K562 (cell line): ENCODE measurements around the gene LRRC3C. TPM values are rescaled to one million over a fixed set of nuclear protein-coding genes. Genes with fewer than 3 reads are reported as not detected.

ENCODE experiments used
- ATAC-seq: fragments of 200-7000 bp; cut with Tn5 transposase; 3 replicates; pipeline ENCODE4 v1.9.1; 2020; ENCODE audit warnings: moderate library complexity
- BruUV-seq: library from RNA; stranded (reverse); fragments of 400-500 nt; replicated peaks from 2 replicates; lab custom pipeline; 2021; lab: Mats Ljungman, UMichigan
- CTCF ChIA-PET: fragments of 300-600 bp; formaldehyde crosslinking; extraction: SDS; loops from one replicate; lab custom pipeline; 2021; ENCODE audit warnings: low intra/inter-chr PET ratio; lab: Yijun Ruan, JAX
- POLR2A ChIA-PET: fragments of 300-600, 350-650 bp; sonication (Branson Sonifier 250); formaldehyde crosslinking; extraction: SDS; loops from one replicate; lab custom pipeline; 2021; ENCODE audit warnings: antibody characterized with exemption, inconsistent platforms; lab: Yijun Ruan, JAX
- DNase-seq, 4 experiments: peaks; one replicate each; pipeline versions ENCODE4 v3.0.0 to v3.0.0-alpha.2; 2011 to 2018; ENCODE audit warnings: low spot score in 3 of 4, mixed read lengths in 3 of 4; ENCODE audit errors: extremely low read depth in 1 of 4
- FAIRE-seq: peaks from 2 replicates; lab custom pipeline; 2011; peaks lifted over from hg19 to GRCh38; lab: Jason Lieb, UNC
- H2AFZ ChIP-seq: 2 replicates; pipeline ENCODE4 v1.6.0; 2011; ENCODE audit warnings: low read depth, low read length, control low read depth, inconsistent platforms
- H3K27ac ChIP-seq: fragments of 200-600 bp; 3 replicates; pipeline ENCODE4 v1.8.0; 2011; ENCODE audit warnings: low read depth, mild to moderate bottlenecking, control low read depth, inconsistent platforms, low read length, moderate library complexity, mixed read lengths; ENCODE audit errors: extremely low read depth
- H3K27me3 ChIP-seq, 2 experiments: fragments of 300-600 bp in 1 of 2; 2 replicates in 1 of 2; 3 replicates in 1 of 2; pipeline versions ENCODE4 v1.6.0 to v1.8.0; 2011; ENCODE audit warnings: inconsistent platforms in 2 of 2, low read length in 2 of 2, mild to moderate bottlenecking in 1 of 2, mixed read lengths in 1 of 2, moderate library complexity in 1 of 2; ENCODE audit not compliant: control insufficient read depth in 2 of 2, insufficient read depth in 2 of 2
- H3K36me3 ChIP-seq: fragments of 300-600 bp; 3 replicates; pipeline ENCODE4 v1.8.0; 2011; ENCODE audit warnings: mild to moderate bottlenecking, low read length, inconsistent platforms; ENCODE audit not compliant: control insufficient read depth, insufficient read depth
- H3K4me1 ChIP-seq, 2 experiments: fragments of 200-600 bp in 1 of 2; replicated peaks in 1 of 2; 2 replicates in 1 of 2; 3 replicates in 1 of 2; pipeline versions ENCODE4 v1.5.1 to v1.8.0; 2011; ENCODE audit warnings: inconsistent platforms in 2 of 2, low read length in 2 of 2, mild to moderate bottlenecking in 1 of 2, mixed read lengths in 1 of 2, moderate library complexity in 1 of 2; ENCODE audit not compliant: control insufficient read depth in 2 of 2, insufficient read depth in 2 of 2
- H3K4me2 ChIP-seq: 2 replicates; pipeline ENCODE4 v1.6.1; 2011; ENCODE audit warnings: low read length, control low read depth, inconsistent platforms, mixed read lengths; ENCODE audit not compliant: insufficient read depth
- H3K4me3 ChIP-seq: fragments of 200-600 bp; sonication (generic), shearing (Covaris generic); 2 replicates; pipeline ENCODE4 v1.5.1; 2016; ENCODE audit warnings: control low read depth, inconsistent platforms
- H3K79me2 ChIP-seq: fragments of 200-600 bp; 3 replicates; pipeline ENCODE4 v1.8.0; 2011; ENCODE audit warnings: low read length, inconsistent platforms; ENCODE audit not compliant: control insufficient read depth, insufficient read depth
- H3K9ac ChIP-seq, 2 experiments: 2 replicates each; pipeline versions ENCODE4 v1.6.0 to v1.6.1; 2011; ENCODE audit warnings: low read depth in 2 of 2, low read length in 2 of 2, control low read depth in 1 of 2, inconsistent platforms in 1 of 2, mild to moderate bottlenecking in 1 of 2, mixed read lengths in 1 of 2; ENCODE audit not compliant: insufficient read depth in 1 of 2
- H3K9me1 ChIP-seq: one replicate; pipeline ENCODE4 v1.6.0; 2011; ENCODE audit warnings: inconsistent platforms, mild to moderate bottlenecking, low read length, moderate library complexity; ENCODE audit not compliant: control insufficient read depth, insufficient read depth
- H3K9me3 ChIP-seq: replicated peaks from 2 replicates; pipeline ENCODE4 v1.5.1; 2011; ENCODE audit warnings: low read depth, low read length, inconsistent platforms; ENCODE audit not compliant: control insufficient read depth, insufficient read depth
- H4K20me1 ChIP-seq: replicated peaks from 2 replicates; pipeline ENCODE4 v1.6.1; 2011; ENCODE audit warnings: low read length, inconsistent platforms, mixed read lengths; ENCODE audit not compliant: control insufficient read depth, insufficient read depth
- CEBPG ChIP-seq, 3 experiments: fragments of 200-800 bp in 1 of 3; sonication (Bioruptor generic) in 1 of 3; sonication (generic) in 1 of 3; formaldehyde crosslinking in 1 of 3; IDR thresholded peaks in 2 of 3; conservative IDR thresholded peaks in 1 of 3; 2 replicates each; pipeline versions ENCODE4 v1.6.1 to v1.8.0; 2016 to 2022; ENCODE audit warnings: missing compliant biosample characterization in 2 of 3, missing genetic modification characterization in 2 of 3, mild to moderate bottlenecking in 1 of 3, missing genetic modification reagents in 1 of 3
- RFX7 ChIP-seq: fragments of 250-450 bp; sonication (Bioruptor Pico); IDR thresholded peaks from 2 replicates; pipeline ENCODE4 v1.5.1; 2021; ENCODE audit warnings: mild to moderate bottlenecking
- ZBTB43 ChIP-seq: sonication (generic); formaldehyde crosslinking; IDR thresholded peaks from 2 replicates; pipeline ENCODE4 v1.8.0; 2023; ENCODE audit warnings: mild to moderate bottlenecking, missing genetic modification reagents
- WGBS: fragments of 100-300 bp; shearing (Covaris generic); methylation state at CpG from one replicate; pipeline ENCODE4 v1.1.6; 2016; ENCODE audit warnings: low coverage, mixed read lengths; ENCODE audit not compliant: insufficient coverage; ENCODE audit errors: missing lambda C conversion rate; 5-methylcytosine and 5-hydroxymethylcytosine counted together
- in situ Hi-C: fragments of 300-500 bp; cut with MboI; formaldehyde crosslinking; loops from 4 replicates; pipeline ENCODE4 v1.15.0; 2018; ENCODE audit warnings: inconsistent platforms, mixed read lengths
- intact Hi-C: fragments of 100-400 bp; cut with micrococcal nuclease; formaldehyde crosslinking; loops from 2 replicates; pipeline ENCODE4 v1.14.2; 2022
- polyA plus RNA-seq, 8 experiments: library from polyadenylated mRNA; depleted of rRNA in 4 of 8; stranded (reverse) in 5 of 8; unstranded in 3 of 8; fragments of >200 nt; fragmentation: Nextera tagmentation in 2 of 8; fragmentation: Illumina TruSeq in 1 of 8; extraction: Ambion mirVana in 2 of 8; extraction: Trizol in 1 of 8; gene quantifications; 2 replicates each; pipeline versions ENCODE4 v1.2.1 to v1.2.3, GENCODE V29; 2011 to 2014; ENCODE audit warnings: inconsistent platforms in 1 of 8, missing spikeins in 1 of 8
- total RNA-seq, 7 experiments: library from RNA; depleted of rRNA in 6 of 7; stranded (reverse); fragments of >200 nt in 6 of 7; fragmentation: Illumina TruSeq in 2 of 7; extraction: Trizol in 2 of 7; gene quantifications; 2 replicates each; pipeline versions ENCODE4 v1.2.1 to v1.2.3, GENCODE V29; 2011 to 2021; ENCODE audit warnings: low replicate concordance in 1 of 7

LRRC3C gene
- total and polyA plus RNA-seq, 9 of the 15 experiments (the other 6 are each of a cell fraction or from before 2014, with no cell fraction given): not detected

DNA sequence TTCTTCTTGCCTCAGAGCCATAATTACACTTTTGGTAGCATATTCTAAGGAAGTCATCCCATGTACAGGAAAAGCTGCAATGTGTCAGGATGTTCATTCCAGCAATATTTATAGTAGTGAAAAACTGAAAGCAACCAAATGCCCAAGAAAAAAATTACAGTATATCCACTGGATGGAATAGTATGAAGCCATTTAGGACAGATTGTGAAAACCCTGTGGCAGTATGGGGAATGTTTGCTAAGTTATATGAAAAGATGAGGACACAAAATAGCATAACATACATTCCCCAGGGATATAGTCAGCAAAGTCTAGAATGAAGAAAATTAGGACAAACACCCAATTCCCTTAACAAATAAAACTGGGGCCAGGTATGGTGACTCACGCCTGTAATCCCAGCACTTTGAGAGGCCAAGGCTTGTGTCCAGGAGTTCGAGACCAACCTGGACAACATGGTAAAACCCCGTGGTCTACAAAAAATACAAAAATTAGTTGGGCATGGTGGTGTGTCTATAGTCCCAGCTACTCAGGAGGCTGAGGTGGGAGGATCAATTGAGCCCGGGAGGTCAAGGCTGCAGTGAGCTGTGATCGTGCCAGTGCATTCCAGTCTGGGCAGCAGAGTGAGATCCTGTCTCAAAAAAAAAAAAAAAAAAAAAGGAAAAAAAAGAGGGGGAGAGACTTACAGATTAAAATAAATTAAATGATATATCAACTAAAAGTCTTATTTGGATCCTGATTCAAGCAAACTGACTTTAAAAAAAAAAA lies 2.3 kb downstream of the LRRC3C start:
- Histone ChIP-seq H3K27ac (peak overlapping the region; percentile 76), H3K4me3 (no peak overlapping the region), H2AFZ (no peak overlapping the region), H3K4me2 (peak overlapping the region; percentile 95; the same call in 1 of the 2 replicates), H3K4me1 (peaks cover 27 to 45% of the 10 kb centered on the region in 2 experiments), H3K9me3 (no peaks in the 10 kb centered on the region), H4K20me1 (0 out of 2 replicates have a peak, but pooled peaks cover 13% of the 10 kb centered on the region), H3K9me1 (peaks cover 4% of the 10 kb centered on the region), H3K27me3 (no peaks in the 10 kb centered on the region), H3K9ac (peak overlapping the region; percentile 33 to 83; a peak in 1 of 4 replicates), H3K36me3 (no peaks in the 10 kb centered on the region), H3K79me2 (peaks cover 24% of the 10 kb centered on the region)
- no peak for ATAC-seq
- BruUV-seq: no TSS peak
- ChIA-PET CTCF (no interaction called here), POLR2A (no interaction called here)
- FAIRE-seq: no peak
- in situ Hi-C loops: no loop called here
- WGBS: 64% methylated on average over 4 of the region's 5 CpGs
- TF ChIP-seq CEBPG (CRISPR knock-in tag; IDR thresholded peaks at IDR 0.05) (no peak), CEBPG (tag; conservative IDR thresholded peaks at IDR 0.05 in 1 of 2, IDR thresholded peaks at IDR 0.05 in 1 of 2) (0 out of 4 replicates have a peak, but pooled peaks of 1 of the 2 experiments have one; percentile 16), ZBTB43 (CRISPR knock-in tag) (no peak), RFX7 (CRISPR knock-in tag) (no peak)
- intact Hi-C loops: no loop called here
- DNase-seq: no peak
